ENCODE measurements around the gene ID1. TPM values are rescaled to one million over a fixed set of nuclear protein-coding genes. Genes with fewer than 3 reads are reported as not detected.
"Not testable (repeated sequence)": the region's sequence is repeated elsewhere in the genome, so short reads cannot be mapped to it uniquely, and the experiment has no call there.

The ID1 gene
- polyA plus RNA-seq, 1 donor: 245 TPM

DNA sequence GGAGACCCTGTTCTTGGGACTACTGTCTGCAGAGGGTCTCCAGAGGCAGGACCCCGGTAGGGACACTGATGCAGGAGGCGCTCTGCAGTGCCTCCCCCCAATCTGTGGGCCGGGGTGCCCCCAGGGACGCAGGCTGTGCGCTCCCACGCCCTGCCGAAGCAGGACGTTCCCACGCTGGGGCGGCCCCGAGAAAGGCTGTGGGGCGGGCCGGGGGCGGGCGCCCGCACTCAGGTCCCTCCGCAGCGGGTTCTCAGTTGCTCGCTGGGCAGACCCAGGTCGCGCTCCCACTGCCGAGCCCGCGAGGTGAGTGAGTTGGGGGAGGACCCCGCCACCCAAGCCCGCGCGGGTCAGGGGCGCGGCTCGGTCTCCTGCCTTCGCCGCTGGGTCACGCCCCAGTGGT lies 32.6 kb downstream of the ID1 start, which contains the start of gene COX4I2:
COX4I2 (plus strand) TSS at position 253 of the 400 bp plus-strand sequence. CDS start 1,106 bp downstream, outside the sequence.
- Histone ChIP-seq H3K9me3 (ENCODE audit: control insufficient read depth, low read depth, low read length) (no peaks in the 10 kb centered on the region), H3K4me3 (ENCODE audit: low read length) (no peak within 1 kb of the TSS), H3K27ac (ENCODE audit: low read length) (no peak within 1 kb of the TSS), H3K36me3 (ENCODE audit: control insufficient read depth, insufficient read depth, low read length) (no peaks in the 10 kb centered on the region), H3K4me1 (ENCODE audit: control insufficient read depth, insufficient read depth, low read length) (no peaks in the 10 kb centered on the region), H3K27me3 (ENCODE audit: control insufficient read depth, insufficient read depth, low read length) (peaks cover 18% of the 10 kb centered on the region)
- DNase-seq: no peak
- WGBS (ENCODE audit: insufficient coverage, low lambda C conversion rate): no CpG with 5 or more reads among the region's 34 CpGs

DNA sequence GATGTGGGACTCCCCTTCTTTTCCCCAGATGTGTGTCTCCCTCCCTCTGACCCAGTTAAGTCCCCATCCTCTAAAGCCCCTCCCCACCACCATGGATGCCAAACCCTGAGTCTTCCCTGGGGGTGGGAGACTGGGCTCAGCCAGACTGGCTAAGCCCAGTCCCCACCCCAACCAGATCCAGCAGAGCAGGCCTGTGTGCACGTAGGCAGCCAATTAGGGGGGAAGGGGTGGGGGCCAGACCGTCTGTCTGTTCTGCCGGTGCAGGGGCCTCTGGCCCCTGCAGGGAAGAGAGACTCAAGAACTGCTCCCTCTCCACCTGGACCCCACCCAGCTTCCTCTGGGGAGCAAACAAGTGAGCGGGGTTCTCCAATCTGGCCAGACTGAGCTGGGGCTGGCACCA lies 33.2 kb downstream of the ID1 start:
- Histone ChIP-seq H3K27ac (ENCODE audit: low read length) (no peak overlapping the region), H3K4me1 (ENCODE audit: control insufficient read depth, insufficient read depth, low read length) (no peaks in the 10 kb centered on the region), H3K36me3 (ENCODE audit: control insufficient read depth, insufficient read depth, low read length) (no peaks in the 10 kb centered on the region), H3K4me3 (ENCODE audit: low read length) (no peak overlapping the region), H3K9me3 (ENCODE audit: control insufficient read depth, low read depth, low read length) (no peaks in the 10 kb centered on the region), H3K27me3 (ENCODE audit: control insufficient read depth, insufficient read depth, low read length) (peaks cover 18% of the 10 kb centered on the region)
- DNase-seq: no peak
- no CpG with 5 or more reads among the region's 4 CpGs for WGBS (ENCODE audit: insufficient coverage, low lambda C conversion rate)

DNA sequence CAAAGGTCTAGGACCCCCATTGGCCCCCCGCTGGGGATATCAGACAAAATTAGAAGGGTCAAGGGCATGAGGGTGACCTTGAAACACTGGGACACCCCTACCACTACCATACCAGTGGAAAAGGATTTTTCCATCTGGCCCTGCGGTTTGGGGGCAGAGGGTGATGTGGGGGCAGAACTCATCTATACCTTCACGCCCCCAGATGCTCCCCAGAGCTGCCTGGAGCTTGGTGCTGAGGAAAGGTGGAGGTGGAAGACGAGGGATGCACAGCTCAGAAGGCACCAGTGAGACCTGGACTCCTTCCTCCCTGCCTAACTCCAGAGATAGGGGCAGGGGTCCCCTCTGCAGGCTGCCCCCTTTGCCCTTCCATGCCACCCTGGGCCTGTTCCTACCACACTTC lies 33.7 kb downstream of the ID1 start:
- Histone ChIP-seq H3K27me3 (ENCODE audit: control insufficient read depth, insufficient read depth, low read length) (peaks cover 18% of the 10 kb centered on the region), H3K4me3 (ENCODE audit: low read length) (no peak overlapping the region), H3K9me3 (ENCODE audit: control insufficient read depth, low read depth, low read length) (no peaks in the 10 kb centered on the region), H3K36me3 (ENCODE audit: control insufficient read depth, insufficient read depth, low read length) (no peaks in the 10 kb centered on the region), H3K27ac (ENCODE audit: low read length) (no peak overlapping the region), H3K4me1 (ENCODE audit: control insufficient read depth, insufficient read depth, low read length) (no peaks in the 10 kb centered on the region)
- DNase-seq: no peak
- WGBS (ENCODE audit: insufficient coverage, low lambda C conversion rate): no CpG with 5 or more reads among the region's 4 CpGs

DNA sequence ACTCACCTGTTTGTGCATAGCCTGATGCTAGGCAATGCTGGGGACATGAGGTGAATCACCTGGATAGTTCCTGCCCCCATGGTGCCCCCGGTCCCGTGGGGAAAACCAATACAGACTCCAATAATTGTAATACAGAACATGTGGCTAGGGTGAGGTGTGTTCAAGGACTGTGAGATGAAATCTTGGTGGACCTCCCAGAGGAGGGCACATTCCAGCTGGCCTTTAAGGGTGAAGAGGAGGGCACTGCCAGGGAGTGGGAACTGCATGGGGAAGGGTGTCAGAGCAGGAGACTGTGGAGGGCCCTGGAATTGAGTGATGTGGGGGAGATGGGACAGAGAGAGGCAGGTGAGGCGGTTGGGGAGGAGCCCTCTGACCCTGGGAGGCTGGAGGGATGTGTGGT lies 35.2 kb downstream of the ID1 start:
- Histone ChIP-seq H3K4me1 (ENCODE audit: control insufficient read depth, insufficient read depth, low read length) (no peaks in the 10 kb centered on the region), H3K36me3 (ENCODE audit: control insufficient read depth, insufficient read depth, low read length) (no peaks in the 10 kb centered on the region), H3K27me3 (ENCODE audit: control insufficient read depth, insufficient read depth, low read length) (peaks cover 18% of the 10 kb centered on the region), H3K27ac (ENCODE audit: low read length) (no peak overlapping the region), H3K4me3 (ENCODE audit: low read length) (no peak overlapping the region), H3K9me3 (ENCODE audit: control insufficient read depth, low read depth, low read length) (no peaks in the 10 kb centered on the region)
- no peak for DNase-seq
- WGBS (ENCODE audit: insufficient coverage, low lambda C conversion rate): no CpG with 5 or more reads among the region's 3 CpGs

DNA sequence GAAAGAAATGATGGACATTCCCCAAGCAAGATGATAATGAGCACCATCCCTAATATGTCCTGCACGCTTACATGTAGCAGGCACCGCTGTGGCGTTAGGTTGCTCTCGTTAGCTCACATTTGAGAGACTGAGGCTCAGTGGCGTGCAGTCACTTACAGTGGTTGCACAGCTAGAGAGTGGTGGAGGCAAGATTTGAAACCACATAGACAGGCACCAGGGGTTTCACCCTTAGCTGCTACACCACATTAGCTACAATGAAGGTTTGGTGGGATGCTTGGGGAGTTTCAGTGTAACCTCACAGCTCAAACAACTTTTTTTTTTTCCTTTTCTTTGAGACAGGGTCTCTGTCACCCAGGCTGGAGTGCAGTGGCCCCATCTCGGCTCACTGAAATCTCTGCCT lies 36.3 kb downstream of the ID1 start:
- H3K4me1 ChIP-seq (ENCODE audit: control insufficient read depth, insufficient read depth, low read length): no peaks in the 10 kb centered on the region
- no peaks in the 10 kb centered on the region for H3K36me3 ChIP-seq (ENCODE audit: control insufficient read depth, insufficient read depth, low read length)
- DNase-seq: no peak
- H3K4me3 ChIP-seq (ENCODE audit: low read length): no peak overlapping the region
- WGBS (ENCODE audit: insufficient coverage, low lambda C conversion rate): no CpG with 5 or more reads among the region's 6 CpGs
- no peaks in the 10 kb centered on the region for H3K9me3 ChIP-seq (ENCODE audit: control insufficient read depth, low read depth, low read length)
- H3K27me3 ChIP-seq (ENCODE audit: control insufficient read depth, insufficient read depth, low read length): peaks cover 18% of the 10 kb centered on the region
- no peak overlapping the region for H3K27ac ChIP-seq (ENCODE audit: low read length)

DNA sequence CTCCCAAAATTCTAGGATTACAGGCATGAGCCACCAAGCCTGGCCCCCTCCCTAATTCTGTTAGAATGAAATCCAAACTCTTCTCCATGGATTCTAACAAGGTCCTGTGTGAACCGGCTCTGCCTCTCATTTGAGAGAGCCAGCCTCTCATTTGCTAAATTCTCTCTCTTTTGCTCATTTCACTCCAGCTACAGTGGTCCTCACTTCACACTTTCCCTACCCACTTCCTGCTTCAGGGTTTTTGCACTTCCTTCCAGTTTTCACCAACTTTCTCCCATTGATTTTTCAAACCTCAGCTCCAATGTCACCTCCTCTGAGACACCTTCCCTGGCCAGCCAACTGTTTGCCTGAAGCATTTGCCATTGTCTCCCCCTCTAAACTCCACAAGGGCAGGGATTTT lies 37.7 kb downstream of the ID1 start:
- Histone ChIP-seq H3K27ac (ENCODE audit: low read length) (no peak overlapping the region), H3K27me3 (ENCODE audit: control insufficient read depth, insufficient read depth, low read length) (peaks cover 12% of the 10 kb centered on the region), H3K36me3 (ENCODE audit: control insufficient read depth, insufficient read depth, low read length) (no peaks in the 10 kb centered on the region), H3K9me3 (ENCODE audit: control insufficient read depth, low read depth, low read length) (no peaks in the 10 kb centered on the region), H3K4me3 (ENCODE audit: low read length) (no peak overlapping the region), H3K4me1 (ENCODE audit: control insufficient read depth, insufficient read depth, low read length) (no peaks in the 10 kb centered on the region)
- WGBS (ENCODE audit: insufficient coverage, low lambda C conversion rate): 100% methylated on average over 1 of the region's 1 CpG
- DNase-seq: no peak

DNA sequence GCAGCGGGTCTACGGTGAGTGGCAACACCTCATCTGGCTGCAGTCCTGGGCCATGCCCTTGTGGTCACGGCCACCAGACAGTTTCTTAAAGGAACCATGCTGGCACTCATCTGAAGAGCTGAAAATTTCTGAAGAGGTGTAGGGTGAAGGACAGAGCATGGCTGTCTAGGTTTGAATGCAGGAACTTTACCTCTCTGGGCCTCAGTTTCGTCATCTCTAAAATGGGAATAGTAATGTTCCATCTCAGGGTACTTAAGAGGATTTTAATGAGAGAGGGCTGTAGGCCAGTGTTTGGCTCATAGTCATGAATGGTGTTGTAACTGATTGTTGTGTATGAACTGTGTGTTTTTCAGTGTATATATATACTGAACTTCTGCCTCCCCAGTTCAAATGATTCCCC lies 38.4 kb downstream of the ID1 start:
- Histone ChIP-seq H3K27ac (ENCODE audit: low read length) (no peak overlapping the region), H3K36me3 (ENCODE audit: control insufficient read depth, insufficient read depth, low read length) (no peaks in the 10 kb centered on the region), H3K4me3 (ENCODE audit: low read length) (no peak overlapping the region), H3K4me1 (ENCODE audit: control insufficient read depth, insufficient read depth, low read length) (no peaks in the 10 kb centered on the region), H3K9me3 (ENCODE audit: control insufficient read depth, low read depth, low read length) (no peaks in the 10 kb centered on the region), H3K27me3 (ENCODE audit: control insufficient read depth, insufficient read depth, low read length) (peaks cover 5% of the 10 kb centered on the region)
- DNase-seq: no peak
- WGBS (ENCODE audit: insufficient coverage, low lambda C conversion rate): no CpG with 5 or more reads among the region's 4 CpGs

DNA sequence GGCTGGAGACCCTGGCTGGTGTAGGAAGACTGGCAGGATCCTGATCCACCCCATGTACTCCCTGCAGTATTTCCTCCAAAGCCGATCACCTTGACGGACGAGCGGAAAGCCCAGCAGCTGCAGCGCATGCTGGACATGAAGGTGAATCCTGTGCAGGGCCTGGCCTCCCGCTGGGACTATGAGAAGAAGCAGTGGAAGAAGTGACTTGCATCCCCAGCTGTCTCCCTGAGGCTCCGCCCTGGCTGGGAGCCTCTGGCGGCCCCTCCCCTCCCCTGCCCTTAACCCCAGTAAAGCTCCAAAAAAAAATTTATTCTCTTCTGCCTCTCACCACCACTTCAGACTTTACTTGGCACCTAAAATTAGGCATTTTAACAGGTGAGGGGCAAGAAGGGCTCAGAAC lies 39.6 kb downstream of the ID1 start:
- Histone ChIP-seq H3K9me3 (ENCODE audit: control insufficient read depth, low read depth, low read length) (no peaks in the 10 kb centered on the region), H3K27me3 (ENCODE audit: control insufficient read depth, insufficient read depth, low read length) (no peaks in the 10 kb centered on the region), H3K27ac (ENCODE audit: low read length) (no peak overlapping the region), H3K4me3 (ENCODE audit: low read length) (no peak overlapping the region), H3K36me3 (ENCODE audit: control insufficient read depth, insufficient read depth, low read length) (no peaks in the 10 kb centered on the region), H3K4me1 (ENCODE audit: control insufficient read depth, insufficient read depth, low read length) (no peaks in the 10 kb centered on the region)
- no CpG with 5 or more reads among the region's 8 CpGs for WGBS (ENCODE audit: insufficient coverage, low lambda C conversion rate)
- no peak for DNase-seq

DNA sequence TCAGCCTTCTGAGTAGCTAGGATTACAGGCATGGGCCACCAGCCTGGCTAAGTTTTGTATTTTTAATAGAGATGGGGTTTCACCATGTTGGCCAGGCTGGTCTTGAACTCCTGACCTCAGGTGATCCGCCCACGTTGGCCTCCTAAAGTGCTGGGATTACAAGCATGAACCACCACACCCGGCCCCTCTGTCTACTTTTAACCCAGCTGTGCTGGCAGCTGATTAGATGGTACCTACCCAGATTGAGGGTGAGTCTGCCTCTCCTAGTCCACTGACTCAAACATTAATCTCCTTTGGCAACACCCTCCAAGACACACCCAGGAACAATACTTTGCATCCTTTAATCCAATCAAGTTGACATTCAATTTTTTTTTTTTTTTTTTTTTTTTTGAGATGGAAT lies 43.0 kb downstream of the ID1 start:
- not testable (repeated sequence) for H3K9me3 ChIP-seq (ENCODE audit: control insufficient read depth, low read depth, low read length); H3K27ac ChIP-seq (ENCODE audit: low read length); H3K4me3 ChIP-seq (ENCODE audit: low read length); H3K27me3 ChIP-seq (ENCODE audit: control insufficient read depth, insufficient read depth, low read length); H3K36me3 ChIP-seq (ENCODE audit: control insufficient read depth, insufficient read depth, low read length); DNase-seq; H3K4me1 ChIP-seq (ENCODE audit: control insufficient read depth, insufficient read depth, low read length)
- WGBS (ENCODE audit: insufficient coverage, low lambda C conversion rate): no CpG with 5 or more reads among the region's 3 CpGs

DNA sequence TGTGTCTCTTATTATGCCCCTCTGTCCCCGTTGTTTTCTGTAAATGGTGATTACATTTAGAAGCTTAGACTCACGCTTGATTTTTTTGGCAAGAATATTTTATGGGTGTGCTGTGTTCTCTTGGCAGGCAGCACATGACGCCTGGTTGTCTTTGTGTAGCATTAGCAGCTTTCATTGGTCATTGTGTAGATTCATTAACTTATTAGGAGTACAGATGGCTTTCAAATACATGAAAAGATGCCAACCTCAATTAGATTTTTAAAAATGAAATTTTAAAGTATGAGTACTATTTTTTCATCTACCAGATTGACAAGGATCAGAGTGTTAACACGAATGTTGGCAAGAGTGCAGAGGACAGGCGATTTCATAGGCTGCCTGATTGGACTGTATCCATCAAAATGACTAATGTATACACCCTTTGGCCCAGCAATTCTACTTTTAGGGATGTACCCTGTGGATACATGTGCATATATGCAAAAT lies 47.9 kb downstream of the ID1 start:
- Histone ChIP-seq H3K4me3 (ENCODE audit: low read length) (no peak overlapping the region), H3K36me3 (ENCODE audit: control insufficient read depth, insufficient read depth, low read length) (no peaks in the 10 kb centered on the region), H3K4me1 (ENCODE audit: control insufficient read depth, insufficient read depth, low read length) (no peaks in the 10 kb centered on the region), H3K27ac (ENCODE audit: low read length) (no peak overlapping the region), H3K27me3 (ENCODE audit: control insufficient read depth, insufficient read depth, low read length) (no peaks in the 10 kb centered on the region), H3K9me3 (ENCODE audit: control insufficient read depth, low read depth, low read length) (no peaks in the 10 kb centered on the region)
- DNase-seq: no peak
- no CpG with 5 or more reads among the region's 5 CpGs for WGBS (ENCODE audit: insufficient coverage, low lambda C conversion rate)

DNA sequence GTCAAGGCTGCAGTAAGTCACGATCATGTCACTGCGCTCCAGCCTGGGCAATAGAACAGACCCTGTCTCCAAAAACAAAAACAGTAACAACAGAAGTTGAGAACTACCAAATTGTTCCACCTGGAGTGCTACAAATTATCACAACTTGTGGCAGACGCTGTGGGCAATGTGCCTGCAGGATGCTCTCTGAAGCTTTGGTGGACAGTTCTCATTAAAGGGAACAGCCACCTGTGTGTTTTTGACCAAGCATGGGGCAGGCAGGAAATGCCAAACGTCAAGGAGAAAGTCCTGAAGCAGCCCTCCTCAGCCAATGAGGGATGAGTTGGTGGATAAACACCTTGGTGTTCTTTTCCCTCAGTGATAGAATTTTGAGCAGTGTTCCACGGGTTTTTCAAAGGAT lies 48.5 kb downstream of the ID1 start:
- no CpG with 5 or more reads among the region's 5 CpGs for WGBS (ENCODE audit: insufficient coverage, low lambda C conversion rate)
- Histone ChIP-seq H3K4me1 (ENCODE audit: control insufficient read depth, insufficient read depth, low read length) (no peaks in the 10 kb centered on the region), H3K9me3 (ENCODE audit: control insufficient read depth, low read depth, low read length) (no peaks in the 10 kb centered on the region), H3K27ac (ENCODE audit: low read length) (no peak overlapping the region), H3K27me3 (ENCODE audit: control insufficient read depth, insufficient read depth, low read length) (no peaks in the 10 kb centered on the region), H3K4me3 (ENCODE audit: low read length) (no peak overlapping the region), H3K36me3 (ENCODE audit: control insufficient read depth, insufficient read depth, low read length) (no peaks in the 10 kb centered on the region)
- no peak for DNase-seq
